HTERT RPE-1 (cell line): ENCODE results near the gene FAM174B.

Experiments used
- in situ Hi-C: fragments of 300-500 bp; cut with MboI; formaldehyde crosslinking; loops from 4 replicates; pipeline ENCODE4 v1.14.3; 2020; ENCODE audit warnings: low sequenced_read_pairs

The FAM174B gene

GRCh38 chr15:92665100-92665555 is 9.6 kb upstream of the FAM174B start:
- in situ Hi-C loops: no loop called here

GRCh38 chr15:92664178-92664900 is 8.8 kb upstream of the FAM174B start:
- in situ Hi-C loops: no loop called here

GRCh38 chr15:92663250-92663951 is 7.8 kb upstream of the FAM174B start:
- in situ Hi-C loops: no loop called here

GRCh38 chr15:92662762-92663161 is 7.2 kb upstream of the FAM174B start:
- in situ Hi-C loops: no loop called here

- in situ Hi-C loops: no loop called here
These were observed 6.4 kb upstream of the FAM174B start for GRCh38 chr15:92661956-92662355.

- in situ Hi-C loops: no loop called here
These were observed 5.5 kb upstream of the FAM174B start for GRCh38 chr15:92661069-92661468.

GRCh38 chr15:92657486-92657885 is 1.9 kb upstream of the FAM174B start:
- in situ Hi-C loops: no loop called here

- in situ Hi-C loops: no loop called here
These were observed 514 bp upstream of the FAM174B start for GRCh38 chr15:92656089-92656488.

GRCh38 chr15:92654662-92655061 is 913 bp downstream of the FAM174B start:
- in situ Hi-C loops: no loop called here

- in situ Hi-C loops: no loop called here
These were observed 1.6 kb downstream of the FAM174B start for GRCh38 chr15:92653836-92654539.

- in situ Hi-C loops: no loop called here
These were observed 2.2 kb downstream of the FAM174B start for GRCh38 chr15:92653366-92653765.

- in situ Hi-C loops: no loop called here
These were observed 3.0 kb downstream of the FAM174B start for GRCh38 chr15:92652576-92652966.

- in situ Hi-C loops: no loop called here
These were observed 3.5 kb downstream of the FAM174B start for GRCh38 chr15:92651877-92652575.

- in situ Hi-C loops: no loop called here
These were observed 4.6 kb downstream of the FAM174B start for GRCh38 chr15:92650966-92651365.

- in situ Hi-C loops: no loop called here
These were observed 5.3 kb downstream of the FAM174B start for GRCh38 chr15:92650256-92650655.

- in situ Hi-C loops: no loop called here
These were observed 7.2 kb downstream of the FAM174B start for GRCh38 chr15:92648190-92648875.

- in situ Hi-C loops: no loop called here
These were observed 8.0 kb downstream of the FAM174B start for GRCh38 chr15:92647467-92648163.

GRCh38 chr15:92646216-92646615 is 9.4 kb downstream of the FAM174B start:
- in situ Hi-C loops: no loop called here

GRCh38 chr15:92645731-92646130 is 9.8 kb downstream of the FAM174B start:
- in situ Hi-C loops: no loop called here

GRCh38 chr15:92645051-92645631 is 10.4 kb downstream of the FAM174B start:
- in situ Hi-C loops: no loop called here
